NCI-H146 treated with DMSO at 0.1 percent for 48 hours (cell line): ENCODE measurements around the gene ADGRB2.

ENCODE experiments used
- DNase-seq: peaks from one replicate; lab custom pipeline; 2025; ENCODE audit not compliant: unreplicated experiment; lab: John Stamatoyannopoulos, UW

The ADGRB2 gene

GRCh38 chr1:31783846-31784245 lies 19.7 kb upstream of the ADGRB2 start:
- no peak for DNase-seq

GRCh38 chr1:31782421-31783410 lies 18.6 kb upstream of the ADGRB2 start:
- no peak for DNase-seq

DNA sequence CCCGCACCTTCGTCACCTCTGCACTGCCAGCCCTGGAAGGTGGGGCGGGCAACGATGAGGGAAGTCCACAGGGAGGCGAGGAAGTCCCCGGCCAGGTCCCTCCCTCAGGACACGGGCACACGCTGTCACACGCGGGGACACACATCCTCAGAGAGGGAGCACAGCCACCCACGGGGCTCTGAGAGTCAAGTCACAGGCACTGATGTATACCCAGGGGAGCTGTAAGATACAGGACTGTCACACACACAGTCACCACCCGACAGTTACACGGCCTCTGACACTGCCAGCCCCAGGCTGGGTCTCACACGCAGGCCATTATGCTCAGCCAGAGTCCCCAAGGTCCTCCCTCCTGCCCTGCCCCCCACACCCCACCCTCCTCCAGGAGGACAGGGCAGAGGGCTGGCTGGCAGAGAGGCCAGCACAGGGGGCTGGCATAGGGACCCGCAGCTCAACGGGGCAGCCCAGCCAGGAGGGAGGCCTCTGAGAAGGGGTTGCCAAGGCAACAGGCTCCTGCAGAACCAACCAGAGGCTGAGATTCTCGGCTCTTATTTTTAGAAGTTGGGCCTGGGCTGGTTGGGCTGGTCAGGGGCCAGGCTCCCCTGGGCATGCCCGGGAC lies 17.7 kb upstream of the ADGRB2 start:
- DNase-seq, result no peak

- no peak for DNase-seq
These were observed 17.1 kb upstream of the ADGRB2 start for GRCh38 chr1:31781138-31781755.

- DNase-seq, result no peak
These were observed 16.5 kb upstream of the ADGRB2 start for GRCh38 chr1:31780632-31781031.

GRCh38 chr1:31779687-31780086 lies 15.5 kb upstream of the ADGRB2 start:
- no peak for DNase-seq

- no peak for DNase-seq
These were observed 14.8 kb upstream of the ADGRB2 start for GRCh38 chr1:31778763-31779488.

DNA sequence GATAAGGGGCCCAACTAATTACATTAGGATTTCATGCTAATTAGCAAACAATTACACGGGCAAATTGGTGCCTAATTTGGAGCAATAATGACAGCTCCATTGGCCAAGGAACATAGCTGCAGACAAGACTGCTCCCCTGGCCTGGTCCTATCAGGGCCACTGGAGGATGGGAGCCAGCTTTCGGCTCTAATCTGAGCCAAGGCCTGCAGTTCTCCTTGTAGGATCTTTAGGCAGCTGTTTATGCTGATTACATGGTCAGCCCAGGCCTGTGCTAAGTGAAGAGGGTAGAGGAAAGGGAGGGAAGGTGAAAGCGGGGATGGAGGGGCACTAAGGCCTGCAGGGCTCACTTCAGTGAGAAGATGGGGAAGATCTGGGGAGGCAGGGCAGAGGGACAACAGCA lies 12.4 kb upstream of the ADGRB2 start:
- no peak for DNase-seq

DNA sequence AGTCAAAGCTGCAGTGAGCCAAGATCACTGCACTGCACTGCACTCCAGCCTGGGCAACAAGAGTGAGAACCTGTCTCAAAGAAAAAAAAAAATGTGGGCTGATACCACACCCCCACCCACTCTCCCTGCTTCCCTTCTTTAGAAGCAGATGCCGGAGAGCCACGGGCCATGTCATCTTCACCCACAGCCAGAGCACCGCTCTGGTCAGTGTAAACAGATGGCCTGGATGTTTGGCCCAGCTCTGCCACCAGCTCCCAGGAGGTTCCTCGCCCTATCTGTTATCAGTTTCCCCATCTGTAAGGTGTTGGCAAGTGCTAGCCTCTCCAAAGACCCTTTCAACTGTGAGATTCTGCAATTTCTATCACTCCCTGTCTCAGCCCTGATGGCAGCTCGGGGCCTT lies 11.9 kb upstream of the ADGRB2 start:
- DNase-seq, result no peak

- no peak for DNase-seq
These were observed 11.3 kb upstream of the ADGRB2 start for GRCh38 chr1:31775210-31775999.

DNA sequence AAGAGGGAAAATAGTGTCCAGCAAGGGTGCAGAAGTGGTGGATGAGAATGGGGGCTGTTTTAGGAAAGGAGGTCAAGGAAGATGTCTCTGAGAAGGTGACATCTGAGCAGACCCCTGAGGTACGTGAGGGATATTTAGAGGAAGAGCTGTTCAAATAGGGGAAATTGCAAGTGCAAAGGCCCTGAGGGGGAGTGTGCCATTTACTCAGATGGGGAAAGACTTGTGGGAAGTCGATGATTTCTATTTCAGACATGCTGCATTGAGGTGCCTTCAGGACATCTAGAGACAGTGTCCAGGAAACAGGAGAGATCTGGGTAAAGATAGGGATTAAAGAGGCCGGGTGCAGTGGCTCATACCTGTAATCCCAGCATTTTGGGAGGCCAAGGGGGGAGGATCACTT lies 10.4 kb upstream of the ADGRB2 start:
- DNase-seq, result no peak

GRCh38 chr1:31773861-31774260 lies 9.7 kb upstream of the ADGRB2 start:
- DNase-seq, result no peak

- no peak for DNase-seq
These were observed 8.6 kb upstream of the ADGRB2 start for GRCh38 chr1:31772669-31773248.

- DNase-seq, result no peak
These were observed 7.9 kb upstream of the ADGRB2 start for GRCh38 chr1:31771891-31772668.

- no peak for DNase-seq
These were observed 5.7 kb upstream of the ADGRB2 start for GRCh38 chr1:31769720-31770390.

DNA sequence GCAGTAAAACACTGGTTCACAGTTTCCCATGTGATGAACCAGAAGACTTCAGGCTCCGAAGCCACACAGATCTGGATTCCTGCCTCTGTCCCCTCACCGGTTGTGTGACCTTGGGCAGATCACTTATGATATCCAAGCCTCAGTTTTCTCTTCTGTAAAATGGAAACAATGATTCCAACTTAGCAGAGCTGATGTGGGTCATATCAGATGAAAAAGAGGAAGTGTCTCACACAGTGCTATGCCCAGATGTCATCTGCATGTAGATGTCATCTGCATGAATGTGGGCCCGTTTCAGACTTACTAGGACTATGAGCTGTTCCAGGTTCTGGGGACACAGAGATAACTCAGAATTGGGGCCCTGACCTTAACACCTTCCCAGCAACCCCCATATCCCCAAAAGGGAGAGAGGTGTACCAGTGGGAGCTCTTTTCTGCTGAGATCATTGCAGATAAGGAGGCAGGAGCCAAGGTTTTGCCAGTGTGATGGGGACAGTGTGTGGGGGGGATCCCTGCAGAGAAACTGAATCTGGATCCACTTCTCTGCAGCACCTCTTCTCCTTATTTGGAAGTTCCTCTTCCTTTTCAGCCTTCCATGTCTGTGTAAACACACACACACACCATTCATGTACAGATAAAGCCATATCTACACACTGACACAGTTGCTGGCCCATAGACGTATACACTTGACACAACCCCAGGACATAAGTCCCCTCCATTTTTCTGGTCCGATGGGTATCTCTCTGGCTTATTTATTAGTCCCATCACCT lies 5.0 kb upstream of the ADGRB2 start:
- no peak for DNase-seq

DNA sequence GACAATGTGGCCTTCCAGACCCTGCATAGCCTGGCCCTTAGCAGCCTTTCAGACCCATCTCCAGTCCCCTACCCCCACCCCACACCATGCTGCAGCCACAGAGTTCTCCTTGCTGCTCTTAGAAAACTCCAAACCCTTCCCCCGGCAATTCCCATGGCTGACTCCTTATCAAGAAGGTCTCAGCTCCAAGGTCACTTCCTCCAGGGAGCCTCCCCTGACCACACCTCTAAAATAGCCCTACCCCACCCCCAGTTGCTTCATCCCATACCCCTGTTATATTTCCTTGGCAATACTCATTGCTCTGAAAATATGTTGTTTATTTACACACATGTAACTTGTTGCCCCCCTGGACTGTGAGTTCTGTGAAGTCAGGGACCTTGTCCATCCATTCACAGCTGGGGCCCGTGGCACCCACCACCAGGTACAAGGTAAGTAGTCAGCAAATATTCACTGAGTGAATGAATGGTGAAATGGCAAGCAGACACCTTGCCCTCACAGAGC lies 4.3 kb upstream of the ADGRB2 start:
- no peak for DNase-seq

- DNase-seq, result no peak
These were observed 3.1 kb upstream of the ADGRB2 start for GRCh38 chr1:31767225-31767624.
